HG03108 (cell line): ENCODE results near the gene CREBBP.
A peak's percentile ranks its signal among the peaks of the same experiment; 100 is the strongest.

Experiments
- ATAC-seq: cut with Tn5 transposase; IDR thresholded peaks from one replicate; pipeline ENCODE4 v1.9.1; 2021; ENCODE audit warnings: moderate library complexity; ENCODE audit not compliant: unreplicated experiment

Gene CREBBP

DNA sequence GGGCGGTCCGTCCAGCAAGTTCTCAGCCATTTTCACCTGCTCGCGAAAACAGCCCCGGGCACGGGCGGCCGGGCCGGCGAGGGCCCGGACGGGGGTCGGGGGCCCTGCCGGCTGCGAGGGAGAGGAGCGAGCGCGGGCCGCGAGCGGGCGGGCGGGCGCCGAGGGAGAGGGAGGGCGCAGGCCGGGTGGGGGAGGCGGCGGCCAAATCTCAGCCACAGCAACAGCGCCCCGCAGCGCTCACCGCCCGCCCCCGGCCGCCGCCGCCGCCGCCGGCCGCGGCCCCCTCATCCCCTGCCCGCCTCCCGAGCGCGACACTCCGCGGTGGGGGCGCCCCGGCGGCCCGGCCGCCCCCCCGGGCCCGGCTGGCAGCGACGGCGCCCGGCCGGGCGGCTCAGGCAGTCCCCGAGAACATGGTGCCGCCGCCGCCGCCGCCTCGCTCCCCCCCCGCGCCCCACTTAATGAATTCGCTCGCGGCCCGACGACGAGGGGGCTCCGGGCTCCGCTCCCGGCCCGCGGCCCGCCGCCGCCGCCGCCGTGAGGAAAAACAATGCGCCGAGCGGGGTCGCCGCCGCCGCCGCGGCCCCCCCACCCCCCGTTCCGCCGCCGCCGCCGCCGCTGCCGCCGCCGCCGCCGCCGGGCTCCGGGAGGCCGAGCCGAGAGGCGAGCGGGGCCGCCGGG, 487 bp downstream of the CREBBP start:
- ATAC-seq: peak; percentile 47

DNA sequence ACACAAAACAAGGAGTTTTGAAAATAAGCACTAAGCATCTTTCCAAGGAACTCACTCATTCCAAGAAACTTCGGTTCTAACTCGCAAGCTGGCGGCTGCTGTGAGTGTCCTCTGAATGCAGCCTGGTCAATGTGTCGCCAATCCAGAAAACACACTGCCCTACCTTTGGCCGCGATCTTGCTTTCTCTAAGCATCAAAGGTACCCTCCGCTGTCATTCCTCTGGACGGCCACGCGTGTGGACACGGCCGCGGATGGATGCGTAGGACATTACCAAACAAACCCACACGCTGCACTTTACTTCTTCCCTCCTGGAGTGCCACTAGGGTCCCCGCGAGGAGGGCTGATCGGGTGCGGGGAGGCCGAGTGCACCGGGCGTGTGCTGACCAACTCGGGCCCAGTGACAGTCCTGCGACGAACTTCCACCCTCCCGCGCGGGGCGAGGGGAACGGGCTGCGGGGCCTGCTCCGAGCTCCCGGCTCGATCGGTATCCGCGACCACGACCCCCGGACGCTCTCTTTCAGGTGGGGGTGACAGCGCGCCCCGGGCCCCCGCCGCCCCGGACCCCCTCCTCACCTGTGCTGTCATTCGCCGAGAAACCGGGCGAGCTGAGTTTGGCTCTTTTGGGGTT, 1.1 kb downstream of the CREBBP start:
- ATAC-seq: peak; percentile 15

DNA sequence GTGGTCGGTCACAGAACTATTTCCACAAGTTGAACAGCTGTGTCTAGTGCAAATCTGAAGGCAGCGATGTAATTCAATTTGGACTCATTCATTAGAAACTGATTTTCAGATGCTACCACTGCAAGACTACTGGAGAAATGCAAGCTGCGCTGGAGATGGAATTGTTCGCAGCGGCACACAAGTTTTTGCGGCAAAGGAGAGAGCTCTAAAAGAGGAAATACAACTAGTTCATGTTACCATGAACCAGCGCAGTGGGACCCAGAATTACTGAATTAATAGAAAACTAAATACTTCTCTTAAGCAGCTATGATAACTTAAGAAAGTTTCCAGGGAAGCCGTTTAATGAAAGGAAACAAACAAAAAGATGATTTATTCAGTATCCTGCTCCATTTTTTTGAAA, 1.9 kb downstream of the CREBBP start:
- ATAC-seq: no peak

DNA sequence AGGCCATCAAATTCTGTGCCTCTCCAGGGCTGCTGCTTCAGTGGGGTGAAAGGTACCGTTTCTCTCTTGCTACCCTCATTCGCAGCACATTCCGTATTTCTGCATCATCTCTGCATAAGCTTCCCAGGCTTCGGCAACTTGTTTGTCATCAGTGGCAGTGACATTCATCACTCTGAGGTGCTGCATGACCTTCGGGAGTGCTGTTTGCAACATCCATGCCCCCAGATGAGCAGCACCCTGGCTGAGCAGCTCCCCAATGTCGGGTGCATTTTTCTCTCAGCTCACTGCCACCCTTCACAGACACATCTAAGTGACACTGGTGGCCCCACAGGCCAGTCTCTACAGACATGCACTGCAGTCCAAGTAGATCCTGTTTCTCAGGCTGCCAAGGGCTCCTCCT, 3.8 kb downstream of the CREBBP start:
- ATAC-seq: no peak

DNA sequence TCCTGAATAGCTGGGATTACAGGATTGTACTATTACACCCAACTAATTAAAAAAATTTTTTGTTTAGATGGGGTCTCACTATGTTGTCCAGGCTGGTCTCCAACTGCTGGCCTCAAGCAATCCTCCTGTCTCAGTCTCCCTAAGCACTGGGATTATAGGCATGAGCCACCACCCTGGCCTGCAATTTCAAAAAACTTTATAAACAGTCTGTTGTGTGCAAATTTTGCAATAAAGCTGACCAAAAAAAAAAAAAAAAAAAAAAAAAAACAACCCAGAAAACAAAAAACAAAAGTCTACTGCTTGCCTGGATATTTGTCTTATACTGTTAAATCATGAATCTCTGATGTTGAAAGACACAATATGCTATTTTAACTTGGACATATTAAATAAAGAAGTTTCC, 4.4 kb downstream of the CREBBP start:
- ATAC-seq: no peak

DNA sequence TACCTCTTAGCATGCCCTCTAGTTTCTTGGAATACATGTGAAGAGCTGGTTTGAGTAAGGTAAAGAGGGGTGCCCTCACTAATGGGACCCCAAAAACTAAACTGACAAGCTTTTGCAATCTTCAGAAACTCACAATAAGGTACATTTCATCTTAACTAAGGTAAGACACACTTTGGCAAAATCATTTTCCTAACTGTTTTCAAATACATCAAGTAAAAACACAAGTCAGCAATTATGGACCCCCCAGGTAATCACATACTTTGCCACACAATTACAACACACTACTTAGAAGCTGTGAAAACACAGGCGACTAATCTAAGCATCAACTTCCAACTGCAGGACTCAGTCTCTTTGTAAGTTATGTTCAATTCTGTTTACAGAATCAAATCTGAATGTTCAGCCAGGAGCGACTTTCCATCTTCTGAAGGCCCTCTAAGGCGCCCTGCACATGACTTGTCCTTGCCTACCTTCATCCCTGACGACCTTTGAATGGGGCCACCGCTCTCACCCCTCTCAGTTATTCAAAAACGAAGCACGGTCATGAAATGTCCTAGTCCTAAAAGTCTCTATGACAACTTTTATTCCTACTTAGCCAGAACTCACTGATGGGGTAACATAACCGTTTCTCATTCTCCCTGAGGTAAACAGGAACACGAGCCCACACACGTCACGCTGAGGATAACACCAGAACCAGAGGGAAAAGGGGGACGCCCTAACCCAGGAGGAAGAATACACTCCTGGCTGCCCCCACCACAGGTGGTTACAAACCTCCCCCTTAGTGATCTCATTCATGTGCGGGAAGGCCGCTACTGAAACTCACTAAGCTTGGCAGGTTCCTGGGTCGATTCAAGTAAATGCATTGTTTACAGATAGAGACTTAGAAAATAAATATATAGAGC, 5.5 kb downstream of the CREBBP start:
- no peak for ATAC-seq

DNA sequence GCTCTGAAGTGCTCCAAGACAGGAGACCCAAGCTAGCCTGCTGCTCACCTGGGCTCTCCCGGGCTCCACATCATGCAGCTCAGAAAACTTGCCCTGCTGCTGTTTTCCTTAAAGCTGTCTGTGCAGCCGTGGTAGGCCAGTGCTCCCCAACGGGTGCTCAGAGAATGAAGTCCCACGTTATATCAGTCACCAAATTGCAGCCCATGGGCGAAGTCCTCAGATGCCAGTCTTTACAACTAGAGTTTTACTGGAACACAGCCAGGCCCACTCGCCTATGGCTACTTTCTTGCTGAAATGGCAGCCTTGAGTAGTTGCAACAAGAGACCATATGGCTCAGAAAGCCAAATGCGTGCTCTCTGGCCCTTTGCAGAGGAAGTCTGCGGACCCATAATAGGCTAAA, 6.3 kb downstream of the CREBBP start:
- no peak for ATAC-seq

DNA sequence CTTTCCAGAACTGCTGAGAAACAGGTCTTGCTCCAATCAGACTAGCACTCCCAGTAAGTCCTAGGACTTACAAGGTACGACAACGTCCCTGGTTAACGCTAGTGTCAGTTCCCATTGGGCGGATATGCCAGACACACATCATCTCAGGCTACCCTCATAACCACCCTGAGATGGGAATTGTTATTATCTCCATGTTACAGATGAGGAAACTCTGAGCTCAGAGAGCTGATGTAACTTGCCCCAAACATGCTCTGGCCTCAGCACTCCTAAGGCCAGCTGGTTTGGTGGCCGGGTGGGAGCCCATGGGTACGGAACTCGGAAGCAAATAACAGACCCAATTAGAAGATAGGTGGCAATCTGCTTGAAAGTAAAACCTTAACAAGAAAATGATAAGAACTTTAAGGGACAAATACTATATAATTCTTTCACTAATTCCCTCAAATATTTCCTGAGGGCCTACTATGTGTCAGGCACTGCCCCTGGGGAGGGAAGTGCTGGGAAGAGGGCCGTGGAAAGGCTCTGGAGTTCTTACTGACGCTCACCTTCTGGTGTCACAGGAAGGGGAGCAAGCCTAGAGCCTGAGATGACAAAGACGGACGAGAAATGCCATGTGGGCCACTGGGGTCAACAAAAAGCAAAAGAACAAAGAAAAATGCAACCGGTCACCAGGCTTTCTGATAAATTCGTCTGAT, 6.9 kb downstream of the CREBBP start:
- no peak for ATAC-seq

DNA sequence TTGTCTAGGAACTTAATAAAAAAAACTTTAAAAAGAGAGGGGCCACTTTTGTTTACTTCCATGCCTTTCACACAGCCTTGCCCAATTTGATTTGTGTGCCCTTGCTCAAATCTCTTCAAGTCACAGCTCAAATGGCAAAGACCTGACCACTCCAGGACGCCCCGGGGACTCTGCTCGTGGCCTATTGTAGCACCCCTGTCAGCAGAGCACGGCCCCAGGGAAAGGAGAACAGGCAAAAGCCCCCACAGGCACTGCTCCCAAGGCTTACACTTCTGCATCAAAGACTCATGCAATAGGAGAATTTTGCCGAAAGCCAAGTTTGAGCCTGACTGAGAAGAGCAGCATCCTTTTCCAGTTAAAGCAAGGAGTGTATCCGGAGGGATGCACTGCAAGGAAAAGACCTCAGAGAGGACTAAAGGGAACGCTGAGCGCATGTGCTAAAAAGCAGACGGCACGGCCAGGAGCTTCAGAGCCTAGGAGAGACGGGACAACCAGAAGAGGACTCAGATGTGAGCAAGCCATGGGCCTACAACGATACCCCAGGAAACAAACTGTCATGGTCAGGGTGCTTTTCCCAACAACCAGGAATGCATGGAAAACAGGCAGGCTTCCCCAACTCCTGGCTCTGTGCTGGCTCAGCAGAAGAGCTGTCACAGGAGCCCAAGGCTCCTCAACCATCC, 8.2 kb downstream of the CREBBP start:
- ATAC-seq: no peak

DNA sequence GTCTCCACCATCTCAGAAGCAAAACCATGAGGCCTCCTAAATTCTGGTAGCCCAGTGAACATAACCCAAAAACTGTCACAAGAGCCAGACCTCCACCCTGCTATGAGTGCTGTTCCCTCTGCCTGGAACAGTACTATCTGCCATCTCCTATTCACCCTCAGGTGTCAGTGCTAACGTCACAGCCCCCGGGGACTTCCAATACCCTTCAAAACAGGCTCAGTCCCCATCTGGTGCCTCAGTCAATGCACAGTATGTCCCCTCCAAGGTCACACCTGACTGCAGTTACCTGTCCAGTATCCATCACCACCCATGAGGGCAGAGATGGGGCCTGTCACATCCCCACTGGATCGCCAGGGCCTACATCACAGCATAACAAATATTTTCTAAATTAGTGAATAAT, 11.5 kb downstream of the CREBBP start:
- no peak for ATAC-seq

DNA sequence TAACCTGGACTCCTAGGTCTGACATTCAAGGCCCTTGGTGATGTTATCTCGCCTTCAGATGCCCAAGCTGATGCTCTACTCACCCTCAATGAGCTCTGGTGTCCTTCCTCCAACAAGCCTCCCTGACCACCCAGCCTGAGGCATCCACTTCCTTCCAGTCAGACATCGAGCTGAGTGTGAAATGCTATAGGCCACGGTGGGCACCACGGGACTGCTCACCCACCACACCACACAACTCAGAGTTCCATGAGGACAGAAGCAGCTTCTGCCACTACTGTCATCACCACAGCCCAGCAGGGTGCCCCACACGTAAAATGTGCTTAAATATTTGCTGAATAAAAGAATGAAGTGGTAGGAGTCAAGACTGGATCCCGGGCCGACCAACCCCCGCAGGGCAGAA, 12.0 kb downstream of the CREBBP start:
- no peak for ATAC-seq

DNA sequence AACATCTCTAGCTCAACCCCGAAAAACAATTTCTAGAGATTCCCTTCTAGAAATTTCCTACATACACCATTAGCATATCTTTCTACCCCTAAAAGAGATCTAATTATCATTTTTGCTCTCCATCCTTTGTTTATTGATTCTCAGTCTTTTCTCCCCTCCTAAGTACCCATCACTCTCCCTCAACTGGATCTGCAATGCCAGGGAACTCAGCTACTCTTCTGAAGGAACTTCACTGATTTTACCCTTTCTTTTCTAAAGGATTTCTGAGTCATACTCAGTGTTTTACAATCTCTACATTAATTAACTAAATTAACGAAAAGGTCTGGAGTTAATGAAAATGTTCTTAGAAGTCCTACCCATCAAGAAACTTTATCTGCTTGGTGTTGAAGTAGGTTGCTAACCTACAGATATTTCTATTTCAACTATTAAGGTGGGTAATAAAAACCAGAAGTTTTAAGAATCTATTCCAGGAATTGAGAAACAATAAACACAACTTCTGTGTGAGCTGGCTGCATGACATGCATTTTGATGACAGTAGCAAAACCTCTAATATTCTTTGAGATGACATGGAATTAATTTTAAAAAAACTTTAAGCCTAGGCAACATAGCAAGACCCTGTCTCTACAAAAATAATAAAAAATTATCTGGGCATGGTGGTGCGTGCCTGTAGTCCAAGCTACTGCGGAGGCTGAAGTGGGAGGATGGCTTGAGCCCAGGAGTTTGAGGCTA, 13.6 kb downstream of the CREBBP start:
- ATAC-seq: no peak

DNA sequence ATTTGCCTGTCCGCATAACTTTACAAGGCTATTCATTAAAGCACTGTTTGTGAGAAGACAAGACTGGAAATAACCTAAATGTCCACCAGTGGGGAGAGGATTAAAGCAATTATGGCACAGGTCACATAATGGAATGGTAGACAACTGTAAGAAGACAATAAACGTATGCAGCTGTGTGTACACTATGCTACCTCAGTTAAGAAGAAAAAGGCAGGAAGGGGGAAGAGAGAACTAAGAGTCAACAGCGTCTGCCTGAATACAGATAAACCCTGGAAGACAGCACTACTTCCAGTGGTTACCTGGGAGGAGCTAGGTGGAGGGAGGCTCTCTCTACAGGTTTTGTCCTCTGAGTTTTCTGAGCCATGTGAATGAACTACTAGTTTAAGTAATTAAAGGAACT, 15.3 kb downstream of the CREBBP start:
- no peak for ATAC-seq

DNA sequence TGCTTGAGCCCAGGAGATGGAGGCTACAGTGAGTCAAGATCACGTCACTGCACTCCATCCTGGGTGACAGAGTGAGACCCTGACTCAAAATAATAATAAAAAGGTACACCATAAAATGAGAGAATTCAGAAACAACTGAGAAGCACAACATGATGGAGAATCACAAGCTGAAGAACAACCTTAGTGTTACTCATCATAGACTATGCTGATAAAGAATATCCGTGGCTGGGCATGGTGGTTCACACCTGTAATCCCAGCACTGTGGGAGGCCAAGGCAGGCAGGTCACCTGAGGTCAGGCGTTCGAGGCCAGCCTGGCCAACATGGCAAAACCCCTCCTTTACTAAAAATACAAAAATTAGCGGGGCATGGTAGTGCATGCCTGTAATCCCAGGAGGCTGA, 16.0 kb downstream of the CREBBP start:
- no peak for ATAC-seq

DNA sequence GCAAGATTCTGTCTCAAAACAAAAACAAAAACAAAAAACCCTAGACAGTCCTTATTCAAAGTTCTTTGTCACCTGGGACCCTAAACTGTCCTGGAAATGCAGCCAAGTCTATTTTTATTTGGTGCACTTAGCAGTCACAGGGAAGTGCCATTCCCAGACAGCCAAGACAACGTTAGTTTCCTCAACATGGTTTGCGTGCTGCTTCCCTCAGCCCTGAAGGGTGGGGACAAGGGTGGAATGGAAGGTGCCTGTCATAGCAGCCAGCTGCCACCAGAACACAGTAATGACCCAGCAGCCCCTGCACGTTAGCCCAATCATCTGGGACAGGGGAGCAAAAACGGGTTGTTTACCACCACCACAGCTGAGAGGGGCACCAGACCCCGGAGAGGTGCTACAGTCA, 16.9 kb downstream of the CREBBP start:
- no peak for ATAC-seq

DNA sequence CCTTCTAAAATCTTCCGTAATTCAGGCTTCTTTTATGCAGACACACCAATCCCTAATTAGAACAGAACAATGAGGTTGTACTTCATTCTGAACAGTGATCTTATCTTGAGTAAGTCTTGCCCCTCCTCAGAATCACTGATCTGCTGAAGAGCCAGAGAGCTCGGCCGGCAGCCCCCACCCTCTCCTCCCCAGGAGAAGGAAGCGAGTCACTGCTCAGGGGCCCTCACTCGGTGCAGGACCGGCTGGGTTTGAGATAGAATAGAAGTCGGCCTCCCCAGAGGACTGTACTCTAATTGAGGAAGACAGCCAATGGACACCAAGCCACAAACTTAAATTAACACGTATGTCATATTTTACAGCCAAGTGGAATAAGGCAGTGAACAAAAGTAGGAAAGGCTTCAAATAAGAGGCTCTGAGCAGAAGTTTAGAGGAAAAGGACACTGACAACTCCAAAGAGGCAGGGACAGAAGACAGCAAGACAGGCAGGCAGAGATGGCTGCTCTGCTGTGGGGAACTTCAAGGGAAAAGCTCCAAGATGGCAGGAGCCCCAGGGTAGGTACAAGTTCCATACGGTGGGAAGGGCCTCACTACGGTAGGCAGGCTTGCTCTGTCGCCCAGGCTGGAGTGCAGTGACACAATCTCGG, 18.6 kb downstream of the CREBBP start:
- no peak for ATAC-seq

DNA sequence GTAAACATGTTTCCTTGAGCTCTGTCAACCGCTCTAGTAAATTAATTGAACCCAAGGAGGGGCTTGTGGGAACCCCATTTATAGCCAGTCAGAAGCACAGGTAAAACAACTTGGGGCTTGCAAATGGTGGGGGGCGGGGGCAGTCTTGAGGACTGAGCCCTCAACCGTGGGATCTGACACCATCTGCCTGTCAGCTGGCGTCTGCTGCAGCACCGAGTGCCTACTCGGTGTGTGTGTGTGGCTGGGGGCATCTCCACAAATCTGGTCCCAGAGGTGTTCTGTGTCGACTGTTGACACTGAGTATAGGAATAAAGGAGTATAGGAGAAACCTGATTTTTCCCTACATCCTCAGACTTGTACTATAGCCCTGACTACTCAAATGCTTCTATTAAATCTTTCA, 20.6 kb downstream of the CREBBP start:
- ATAC-seq: no peak

DNA sequence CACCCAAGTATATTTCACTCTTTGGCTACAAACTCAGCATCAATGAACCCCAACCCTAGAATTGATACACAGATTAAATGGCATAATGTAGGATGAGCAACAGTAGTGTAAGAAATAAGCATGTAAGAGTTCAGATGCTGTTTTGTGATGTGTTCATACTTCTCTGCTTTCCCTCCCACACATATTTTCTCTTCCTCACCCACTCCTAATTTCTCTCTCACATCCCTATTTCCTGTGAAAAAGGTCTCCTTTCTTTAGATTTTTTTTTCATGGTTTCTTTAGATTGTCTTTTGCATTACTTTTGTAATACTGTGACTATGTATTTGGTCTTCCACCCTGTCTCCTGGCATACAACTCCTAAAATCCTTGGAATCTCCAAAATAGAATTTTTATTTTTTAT, 21.7 kb downstream of the CREBBP start:
- no peak for ATAC-seq

DNA sequence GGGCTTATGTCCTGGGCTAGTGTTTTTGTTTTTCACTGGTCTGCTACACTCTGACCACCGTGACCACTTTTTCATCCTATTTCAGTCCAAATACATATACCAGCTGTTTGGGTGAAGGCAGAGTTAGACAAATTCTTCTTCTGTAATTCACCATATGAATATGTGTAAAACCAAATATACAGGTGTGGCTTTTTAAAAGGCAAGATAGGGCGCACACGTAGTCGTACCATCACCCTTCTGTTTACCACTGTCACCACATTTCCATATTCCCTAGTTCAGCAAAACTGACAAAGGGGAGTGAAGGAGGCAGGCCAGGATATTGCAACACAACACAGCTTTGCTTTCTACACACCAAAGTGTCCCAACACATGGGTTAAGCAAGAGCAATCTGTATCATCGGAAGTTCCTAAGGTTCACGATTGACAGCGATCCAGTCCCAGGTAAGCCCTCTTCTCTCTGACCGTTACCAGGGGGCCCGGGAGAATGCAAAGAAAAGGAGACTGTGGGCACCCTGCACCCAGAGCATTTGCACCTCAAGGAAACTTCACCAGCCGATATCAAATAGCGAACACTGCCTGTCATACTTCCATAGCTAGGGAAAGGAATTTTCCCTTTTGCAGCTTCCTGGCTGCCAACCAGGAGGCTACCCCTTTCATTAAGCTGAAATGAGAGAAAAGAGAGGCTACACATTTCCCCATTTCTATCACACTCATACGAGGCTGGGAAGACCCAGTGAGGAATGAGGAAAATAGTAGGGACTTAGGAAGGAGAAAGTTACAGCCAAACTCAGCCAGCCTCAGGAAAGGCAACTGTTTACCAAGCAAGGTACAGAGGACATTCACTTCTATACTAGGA, 23.1 kb downstream of the CREBBP start:
- ATAC-seq: peak; percentile 36
